ENCODE measurements around the gene DSCAML1.

GRCh38 chr11:117654281-117655255, 142.4 kb downstream of the DSCAML1 start:
- no peak for TF ChIP-seq CTCF (IDR thresholded peaks at IDR 0.05; ENCODE audit: low read length)
- TF ChIP-seq EZH2 (IDR thresholded peaks at IDR 0.05; ENCODE audit: borderline replicate concordance, low read length), result no peak

Data from OCI-LY1 (cell line).